GM12878 (cell line): ENCODE measurements around the gene GSAP. TPM values are rescaled to one million over a fixed set of nuclear protein-coding genes. Genes with fewer than 3 reads are reported as not detected.
A peak's percentile ranks its signal among the peaks of the same experiment; 100 is the strongest.

Source experiments
- ATF7 ChIP-seq: fragments of 450-650 bp; IDR thresholded peaks from 2 replicates; pipeline ENCODE4 v1.6.1; 2016; ENCODE audit warnings: low read depth, mild to moderate bottlenecking
- BACH1 ChIP-seq: fragments of 450-650 bp; IDR thresholded peaks from 2 replicates; pipeline ENCODE4 v1.6.1; 2017; ENCODE audit warnings: mild to moderate bottlenecking, borderline replicate concordance
- BRCA1 ChIP-seq: IDR thresholded peaks from 2 replicates; pipeline ENCODE4 v1.6.1; 2011; ENCODE audit warnings: low read depth, low read length, improper control_type of control experiment
- CBX3 ChIP-seq: fragments of 200-600 bp; sonication (generic); IDR thresholded peaks from 2 replicates; pipeline ENCODE4 v1.6.1; 2016; ENCODE audit warnings: low read depth, borderline replicate concordance
- EED ChIP-seq: sonication (generic); IDR thresholded peaks from 2 replicates; pipeline ENCODE4 v1.6.1; 2016; ENCODE audit warnings: antibody characterized with exemption, low read depth
- ESRRA ChIP-seq: IDR thresholded peaks from 2 replicates; pipeline ENCODE4 v1.6.1; 2012; ENCODE audit warnings: mild to moderate bottlenecking, low read length, improper control_type of control experiment
- FOXK2 ChIP-seq: fragments of 450-650 bp; IDR thresholded peaks from 2 replicates; pipeline ENCODE4 v1.6.1; 2017; ENCODE audit warnings: mild to moderate bottlenecking, moderate library complexity
- KDM1A ChIP-seq: fragments of 200-600 bp; sonication (generic); IDR thresholded peaks from 2 replicates; pipeline ENCODE4 v1.6.1; 2016; ENCODE audit warnings: borderline replicate concordance
- MEF2A ChIP-seq: IDR thresholded peaks from 2 replicates; pipeline ENCODE4 v1.6.1; 2011; ENCODE audit warnings: low read depth, mild to moderate bottlenecking, low read length, moderate library complexity; ENCODE audit not compliant: insufficient read depth
- NRF1 ChIP-seq: conservative IDR thresholded peaks from 2 replicates; pipeline ENCODE4 v1.6.1; 2011; ENCODE audit warnings: mild to moderate bottlenecking, low read depth, low read length, improper control_type of control experiment
- PAX5 ChIP-seq: IDR thresholded peaks from 2 replicates; pipeline ENCODE4 v1.6.1; 2011; ENCODE audit warnings: low read depth, low read length, borderline replicate concordance
- POLR2A ChIP-seq: IDR thresholded peaks from 2 replicates; pipeline ENCODE4 v1.6.1; 2011; ENCODE audit warnings: low read depth, mild to moderate bottlenecking, low read length
- SP1 ChIP-seq: IDR thresholded peaks from one replicate; pipeline ENCODE4 v1.6.1; 2011; ENCODE audit warnings: low read depth, low read length
- SREBF1 ChIP-seq: IDR thresholded peaks from 2 replicates; pipeline ENCODE4 v1.6.1; 2012; ENCODE audit warnings: mild to moderate bottlenecking, low read length
- SRF ChIP-seq, 2 experiments: IDR thresholded peaks; 2 replicates each; pipeline ENCODE4 v1.6.1; 2011; ENCODE audit warnings: low read depth in 2 of 2, low read length in 2 of 2, mild to moderate bottlenecking in 1 of 2, moderate library complexity in 1 of 2
- SUZ12 ChIP-seq: fragments of 200-600 bp; sonication (generic); IDR thresholded peaks from one replicate; pipeline ENCODE4 v1.6.1; 2018; ENCODE audit warnings: antibody characterized with exemption, mild to moderate bottlenecking; ENCODE audit not compliant: unreplicated experiment
- TCF12 ChIP-seq: IDR thresholded peaks from 2 replicates; pipeline ENCODE4 v1.6.1; 2011; ENCODE audit warnings: low read depth, mild to moderate bottlenecking, low read length
- TCF7 ChIP-seq: IDR thresholded peaks from 2 replicates; pipeline ENCODE4 v1.6.1; 2014; ENCODE audit warnings: antibody characterized with exemption, borderline replicate concordance
- YY1 ChIP-seq: IDR thresholded peaks from 2 replicates; pipeline ENCODE4 v1.6.1; 2011; ENCODE audit warnings: low read depth, mild to moderate bottlenecking, low read length
- ZNF207 ChIP-seq: fragments of 450-650 bp; IDR thresholded peaks from 2 replicates; pipeline ENCODE4 v1.6.1; 2014; ENCODE audit warnings: antibody characterized with exemption, mild to moderate bottlenecking, borderline replicate concordance
- ZNF274 ChIP-seq: IDR thresholded peaks from one replicate; pipeline ENCODE4 v1.8.0; 2011; ENCODE audit not compliant: insufficient read length, insufficient read depth
- polyA plus RNA-seq, 11 experiments: library from polyadenylated mRNA; depleted of rRNA in 4 of 11; unstranded in 6 of 11; stranded (reverse) in 5 of 11; fragments of >200 nt; fragmentation: Nextera tagmentation in 4 of 11; fragmentation: Illumina TruSeq in 1 of 11; extraction: Ambion mirVana in 4 of 11; extraction: Trizol in 1 of 11; gene quantifications; 1 replicate in 1 of 11; 2 replicates in 10 of 11; pipeline versions ENCODE4 v1.2.1 to v1.2.3, GENCODE V29; 2011 to 2016; ENCODE audit warnings: inconsistent platforms in 2 of 11, missing spikeins in 2 of 11, low read depth in 1 of 11
- total RNA-seq, 4 experiments: library from RNA; depleted of rRNA in 3 of 4; stranded (reverse); fragments of >200 nt in 3 of 4; fragmentation: Illumina TruSeq in 1 of 4; extraction: Trizol in 1 of 4; gene quantifications; 2 replicates each; pipeline versions ENCODE4 v1.2.1 to v1.2.3, GENCODE V29; 2013 to 2021
- TF ChIP-seq, protein P1 (sequence below): IDR thresholded peaks from 2 replicates; pipeline ENCODE4 v1.6.1; 2011; ENCODE audit warnings: low read depth, mild to moderate bottlenecking, low read length, moderate library complexity, borderline replicate concordance; ENCODE audit errors: extremely low read depth
- TF ChIP-seq, protein P2 (sequence below): fragments of 450-650 bp; IDR thresholded peaks from 2 replicates; pipeline ENCODE4 v1.6.1; 2017; ENCODE audit warnings: mild to moderate bottlenecking
- TF ChIP-seq, protein P3 (sequence below): fragments of 450-650 bp; IDR thresholded peaks from 2 replicates; pipeline ENCODE4 v1.6.1; 2017; ENCODE audit warnings: mild to moderate bottlenecking, moderate library complexity
- TF ChIP-seq, protein P4 (sequence below): IDR thresholded peaks from 2 replicates; pipeline ENCODE4 v1.6.1; 2011; ENCODE audit warnings: borderline replicate concordance, low read depth, mild to moderate bottlenecking, moderate library complexity, mixed read lengths, low read length; ENCODE audit not compliant: insufficient read depth; ENCODE audit errors: extremely low read length
- TF ChIP-seq, protein P5 (sequence below): fragments of 450-650 bp; IDR thresholded peaks from 2 replicates; pipeline ENCODE4 v1.6.1; 2014; ENCODE audit warnings: mild to moderate bottlenecking

Gene GSAP
- total and polyA plus RNA-seq, 10 of the 15 experiments (the other 5 are each of a cell fraction or from before 2014, with no cell fraction given) = 6.6 to 38.1 (median 21.8) TPM

DNA sequence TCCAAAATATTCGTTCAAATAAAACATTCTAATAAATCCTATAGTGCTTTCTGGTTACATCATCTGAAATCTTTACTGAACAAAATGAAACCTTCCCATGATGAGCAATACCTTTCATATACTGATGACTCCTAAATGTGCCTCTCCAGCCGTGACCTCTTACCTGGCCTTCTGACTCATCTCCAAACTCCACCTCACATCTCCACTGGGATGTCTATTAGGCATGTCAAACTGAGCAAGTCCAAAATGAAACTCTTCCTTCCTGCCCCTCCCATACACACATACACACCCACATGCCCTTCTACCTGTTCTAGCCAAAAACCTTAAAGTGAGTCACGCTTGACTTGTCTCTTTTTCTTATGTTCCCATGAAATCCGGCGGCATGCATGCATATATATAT is 22.9 kb downstream of the GSAP start (continued):
- no peak for TF ChIP-seq ZNF207
- TF ChIP-seq FOXK2 = no peak
- TF ChIP-seq, protein P1, sequence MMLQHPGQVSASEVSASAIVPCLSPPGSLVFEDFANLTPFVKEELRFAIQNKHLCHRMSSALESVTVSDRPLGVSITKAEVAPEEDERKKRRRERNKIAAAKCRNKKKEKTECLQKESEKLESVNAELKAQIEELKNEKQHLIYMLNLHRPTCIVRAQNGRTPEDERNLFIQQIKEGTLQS = no peak
- TF ChIP-seq MEF2A = 0 out of 2 replicates have a peak, but pooled peaks have one; percentile 44
- no peak for TF ChIP-seq SREBF1
- TF ChIP-seq, protein P2, sequence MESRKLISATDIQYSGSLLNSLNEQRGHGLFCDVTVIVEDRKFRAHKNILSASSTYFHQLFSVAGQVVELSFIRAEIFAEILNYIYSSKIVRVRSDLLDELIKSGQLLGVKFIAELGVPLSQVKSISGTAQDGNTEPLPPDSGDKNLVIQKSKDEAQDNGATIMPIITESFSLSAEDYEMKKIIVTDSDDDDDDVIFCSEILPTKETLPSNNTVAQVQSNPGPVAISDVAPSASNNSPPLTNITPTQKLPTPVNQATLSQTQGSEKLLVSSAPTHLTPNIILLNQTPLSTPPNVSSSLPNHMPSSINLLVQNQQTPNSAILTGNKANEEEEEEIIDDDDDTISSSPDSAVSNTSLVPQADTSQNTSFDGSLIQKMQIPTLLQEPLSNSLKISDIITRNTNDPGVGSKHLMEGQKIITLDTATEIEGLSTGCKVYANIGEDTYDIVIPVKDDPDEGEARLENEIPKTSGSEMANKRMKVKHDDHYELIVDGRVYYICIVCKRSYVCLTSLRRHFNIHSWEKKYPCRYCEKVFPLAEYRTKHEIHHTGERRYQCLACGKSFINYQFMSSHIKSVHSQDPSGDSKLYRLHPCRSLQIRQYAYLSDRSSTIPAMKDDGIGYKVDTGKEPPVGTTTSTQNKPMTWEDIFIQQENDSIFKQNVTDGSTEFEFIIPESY = no peak
- TF ChIP-seq EED = peak; percentile 99
- TF ChIP-seq, protein P3, sequence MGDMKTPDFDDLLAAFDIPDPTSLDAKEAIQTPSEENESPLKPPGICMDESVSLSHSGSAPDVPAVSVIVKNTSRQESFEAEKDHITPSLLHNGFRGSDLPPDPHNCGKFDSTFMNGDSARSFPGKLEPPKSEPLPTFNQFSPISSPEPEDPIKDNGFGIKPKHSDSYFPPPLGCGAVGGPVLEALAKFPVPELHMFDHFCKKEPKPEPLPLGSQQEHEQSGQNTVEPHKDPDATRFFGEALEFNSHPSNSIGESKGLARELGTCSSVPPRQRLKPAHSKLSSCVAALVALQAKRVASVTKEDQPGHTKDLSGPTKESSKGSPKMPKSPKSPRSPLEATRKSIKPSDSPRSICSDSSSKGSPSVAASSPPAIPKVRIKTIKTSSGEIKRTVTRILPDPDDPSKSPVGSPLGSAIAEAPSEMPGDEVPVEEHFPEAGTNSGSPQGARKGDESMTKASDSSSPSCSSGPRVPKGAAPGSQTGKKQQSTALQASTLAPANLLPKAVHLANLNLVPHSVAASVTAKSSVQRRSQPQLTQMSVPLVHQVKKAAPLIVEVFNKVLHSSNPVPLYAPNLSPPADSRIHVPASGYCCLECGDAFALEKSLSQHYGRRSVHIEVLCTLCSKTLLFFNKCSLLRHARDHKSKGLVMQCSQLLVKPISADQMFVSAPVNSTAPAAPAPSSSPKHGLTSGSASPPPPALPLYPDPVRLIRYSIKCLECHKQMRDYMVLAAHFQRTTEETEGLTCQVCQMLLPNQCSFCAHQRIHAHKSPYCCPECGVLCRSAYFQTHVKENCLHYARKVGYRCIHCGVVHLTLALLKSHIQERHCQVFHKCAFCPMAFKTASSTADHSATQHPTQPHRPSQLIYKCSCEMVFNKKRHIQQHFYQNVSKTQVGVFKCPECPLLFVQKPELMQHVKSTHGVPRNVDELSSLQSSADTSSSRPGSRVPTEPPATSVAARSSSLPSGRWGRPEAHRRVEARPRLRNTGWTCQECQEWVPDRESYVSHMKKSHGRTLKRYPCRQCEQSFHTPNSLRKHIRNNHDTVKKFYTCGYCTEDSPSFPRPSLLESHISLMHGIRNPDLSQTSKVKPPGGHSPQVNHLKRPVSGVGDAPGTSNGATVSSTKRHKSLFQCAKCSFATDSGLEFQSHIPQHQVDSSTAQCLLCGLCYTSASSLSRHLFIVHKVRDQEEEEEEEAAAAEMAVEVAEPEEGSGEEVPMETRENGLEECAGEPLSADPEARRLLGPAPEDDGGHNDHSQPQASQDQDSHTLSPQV = no peak
- no peak for TF ChIP-seq BRCA1
- TF ChIP-seq SP1 = no peak
- TF ChIP-seq TCF12 = no peak
- no peak for TF ChIP-seq CBX3
- TF ChIP-seq ATF7 = peak; percentile 92
- TF ChIP-seq ZNF274 = no peak
- no peak for TF ChIP-seq POLR2A
- TF ChIP-seq, protein P4, sequence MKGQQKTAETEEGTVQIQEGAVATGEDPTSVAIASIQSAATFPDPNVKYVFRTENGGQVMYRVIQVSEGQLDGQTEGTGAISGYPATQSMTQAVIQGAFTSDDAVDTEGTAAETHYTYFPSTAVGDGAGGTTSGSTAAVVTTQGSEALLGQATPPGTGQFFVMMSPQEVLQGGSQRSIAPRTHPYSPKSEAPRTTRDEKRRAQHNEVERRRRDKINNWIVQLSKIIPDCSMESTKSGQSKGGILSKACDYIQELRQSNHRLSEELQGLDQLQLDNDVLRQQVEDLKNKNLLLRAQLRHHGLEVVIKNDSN = no peak
- TF ChIP-seq PAX5 = peak; percentile 92
- TF ChIP-seq TCF7 = no peak
- TF ChIP-seq, protein P5, sequence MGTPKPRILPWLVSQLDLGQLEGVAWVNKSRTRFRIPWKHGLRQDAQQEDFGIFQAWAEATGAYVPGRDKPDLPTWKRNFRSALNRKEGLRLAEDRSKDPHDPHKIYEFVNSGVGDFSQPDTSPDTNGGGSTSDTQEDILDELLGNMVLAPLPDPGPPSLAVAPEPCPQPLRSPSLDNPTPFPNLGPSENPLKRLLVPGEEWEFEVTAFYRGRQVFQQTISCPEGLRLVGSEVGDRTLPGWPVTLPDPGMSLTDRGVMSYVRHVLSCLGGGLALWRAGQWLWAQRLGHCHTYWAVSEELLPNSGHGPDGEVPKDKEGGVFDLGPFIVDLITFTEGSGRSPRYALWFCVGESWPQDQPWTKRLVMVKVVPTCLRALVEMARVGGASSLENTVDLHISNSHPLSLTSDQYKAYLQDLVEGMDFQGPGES = no peak
- TF ChIP-seq ESRRA = no peak
- no peak for TF ChIP-seq SRF (IDR thresholded peaks at IDR 0.05; ENCODE audit: low read depth in 2 of 2, low read length in 2 of 2)
- peak; percentile 39; the same call in 1 of the 2 replicates for TF ChIP-seq BACH1
- no peak for TF ChIP-seq SUZ12
- TF ChIP-seq KDM1A = no peak
- TF ChIP-seq NRF1 = no peak
- no peak for TF ChIP-seq YY1
- TF ChIP-seq, all 136 proteins: peak for 34
